ENCODE data around the gene IGSF21. TPM values are rescaled to one million over a fixed set of nuclear protein-coding genes. Genes with fewer than 3 reads are reported as not detected.

Gene IGSF21
- total and polyA plus RNA-seq, 2 experiments from 2014 or later, result not detected

DNA sequence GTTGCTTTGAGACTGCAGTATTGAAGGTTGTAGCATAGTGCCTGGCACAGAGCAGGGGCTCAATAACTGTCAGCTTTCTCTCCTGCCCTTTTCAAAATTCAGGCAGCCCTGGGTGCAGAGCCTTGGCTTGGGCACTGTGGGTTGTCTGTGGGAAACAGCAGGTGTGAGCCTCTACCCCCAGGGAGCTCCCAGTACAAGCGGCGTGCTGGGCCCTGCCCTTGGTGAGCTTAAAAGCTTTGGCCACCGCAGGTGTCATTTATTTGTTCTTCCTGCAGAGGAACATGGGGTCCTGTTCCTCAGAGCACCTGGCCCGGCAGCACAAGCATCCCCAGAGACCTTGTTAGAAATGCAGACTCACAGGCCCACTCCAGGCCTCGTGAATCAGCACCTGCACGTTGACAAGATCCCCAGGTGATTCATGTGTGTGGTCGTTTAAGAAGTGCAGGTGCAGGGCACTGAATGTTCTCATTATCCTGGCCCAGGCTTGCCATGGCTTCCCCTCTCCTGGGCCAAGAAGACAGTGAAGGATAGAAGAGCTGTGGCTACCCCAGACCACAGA, 29.9 kb upstream of the IGSF21 start:
- Histone ChIP-seq H2AFZ (no peak overlapping the region), H3K9me3 (ENCODE audit: low read depth) (no peaks in the 10 kb centered on the region), H3K9me2 (replicated peaks; ENCODE audit: insufficient read depth) (no peaks in the 10 kb centered on the region), H3K36me3 (replicated peaks; ENCODE audit: insufficient read depth, low read depth) (no peaks in the 10 kb centered on the region), H3K4me3 (no peak overlapping the region), H4K20me1 (ENCODE audit: insufficient read depth, poor library complexity, severe bottlenecking) (no peaks in the 10 kb centered on the region), H3K4me2 (no peak overlapping the region), H3K4me1 (ENCODE audit: insufficient read depth) (no peaks in the 10 kb centered on the region), H3K79me2 (no peaks in the 10 kb centered on the region), H3K27ac (no peak overlapping the region), H3K27me3 (no peaks in the 10 kb centered on the region)
- WGBS (ENCODE audit: low lambda C conversion rate, missing lambda C conversion rate), result 61% methylated on average over 7 of the region's 7 CpGs
- DNase-seq (ENCODE audit: low spot score), result no peak
- TF ChIP-seq, protein P1, sequence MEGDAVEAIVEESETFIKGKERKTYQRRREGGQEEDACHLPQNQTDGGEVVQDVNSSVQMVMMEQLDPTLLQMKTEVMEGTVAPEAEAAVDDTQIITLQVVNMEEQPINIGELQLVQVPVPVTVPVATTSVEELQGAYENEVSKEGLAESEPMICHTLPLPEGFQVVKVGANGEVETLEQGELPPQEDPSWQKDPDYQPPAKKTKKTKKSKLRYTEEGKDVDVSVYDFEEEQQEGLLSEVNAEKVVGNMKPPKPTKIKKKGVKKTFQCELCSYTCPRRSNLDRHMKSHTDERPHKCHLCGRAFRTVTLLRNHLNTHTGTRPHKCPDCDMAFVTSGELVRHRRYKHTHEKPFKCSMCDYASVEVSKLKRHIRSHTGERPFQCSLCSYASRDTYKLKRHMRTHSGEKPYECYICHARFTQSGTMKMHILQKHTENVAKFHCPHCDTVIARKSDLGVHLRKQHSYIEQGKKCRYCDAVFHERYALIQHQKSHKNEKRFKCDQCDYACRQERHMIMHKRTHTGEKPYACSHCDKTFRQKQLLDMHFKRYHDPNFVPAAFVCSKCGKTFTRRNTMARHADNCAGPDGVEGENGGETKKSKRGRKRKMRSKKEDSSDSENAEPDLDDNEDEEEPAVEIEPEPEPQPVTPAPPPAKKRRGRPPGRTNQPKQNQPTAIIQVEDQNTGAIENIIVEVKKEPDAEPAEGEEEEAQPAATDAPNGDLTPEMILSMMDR (IDR thresholded peaks at IDR 0.05; ENCODE audit: poor library complexity), result no peak
- TF ChIP-seq EZH2phosphoT487 (IDR thresholded peaks at IDR 0.05; ENCODE audit: low read depth, severe bottlenecking, unreplicated experiment) (no peak), EZH2 (IDR thresholded peaks at IDR 0.05; ENCODE audit: borderline replicate concordance) (no peak)

DNA sequence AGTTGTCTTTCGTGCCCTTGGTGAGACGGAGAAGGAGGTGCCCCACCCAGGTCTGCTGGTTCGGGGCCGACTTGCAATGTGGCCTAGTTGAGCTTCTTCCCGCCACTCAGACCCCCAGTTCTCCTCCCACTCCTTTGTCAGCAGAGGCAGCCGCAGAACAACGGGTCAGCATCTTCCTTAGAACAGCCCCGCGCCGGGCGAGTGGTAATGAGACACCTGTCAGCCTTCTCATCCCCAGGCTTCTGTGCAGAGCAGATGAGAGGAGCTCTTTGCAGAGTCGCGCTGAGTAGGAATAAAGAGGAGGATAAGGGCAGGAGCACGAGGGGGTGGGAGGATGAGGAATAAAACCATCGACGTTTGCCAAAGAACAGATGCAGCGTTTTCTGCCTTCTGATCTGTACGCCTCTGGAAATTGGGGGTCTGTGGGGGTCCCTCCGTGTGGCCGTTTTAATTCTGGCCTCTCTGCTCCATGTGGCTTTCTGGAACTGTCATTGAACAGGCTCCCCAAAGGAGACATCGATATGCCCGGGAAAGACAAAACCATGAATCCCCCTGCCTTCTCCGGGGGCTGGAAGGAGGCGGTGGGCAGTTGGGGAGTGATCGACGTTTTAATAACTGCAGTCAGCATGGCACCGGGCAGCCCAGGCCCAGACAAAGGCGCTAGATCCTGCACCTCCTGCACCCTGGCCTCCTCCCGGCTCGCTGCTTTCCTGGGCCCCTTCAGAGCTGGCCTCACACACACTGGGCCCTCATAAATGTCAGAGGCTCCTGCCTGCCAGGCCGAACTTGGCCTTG, 27.5 kb upstream of the IGSF21 start:
- no peak overlapping the region for H3K27ac ChIP-seq
- H2AFZ ChIP-seq, result no peak overlapping the region
- H3K9me3 ChIP-seq (ENCODE audit: low read depth), result no peaks in the 10 kb centered on the region
- TF ChIP-seq EZH2phosphoT487 (IDR thresholded peaks at IDR 0.05; ENCODE audit: low read depth, severe bottlenecking, unreplicated experiment), result no peak
- TF ChIP-seq EZH2 (IDR thresholded peaks at IDR 0.05; ENCODE audit: borderline replicate concordance), result no peak
- TF ChIP-seq, protein P1 (IDR thresholded peaks at IDR 0.05; ENCODE audit: poor library complexity), result no peak
- H3K9me2 ChIP-seq (replicated peaks; ENCODE audit: insufficient read depth), result no peaks in the 10 kb centered on the region
- H3K36me3 ChIP-seq (replicated peaks; ENCODE audit: insufficient read depth, low read depth), result no peaks in the 10 kb centered on the region
- H3K4me2 ChIP-seq, result no peak overlapping the region
- 84% methylated on average over 31 of the region's 31 CpGs for WGBS (ENCODE audit: low lambda C conversion rate, missing lambda C conversion rate)
- DNase-seq (ENCODE audit: low spot score), result no peak
- peaks cover 4% of the 10 kb centered on the region for H3K27me3 ChIP-seq
- H3K4me3 ChIP-seq, result no peak overlapping the region
- no peaks in the 10 kb centered on the region for H3K79me2 ChIP-seq
- no peaks in the 10 kb centered on the region for H3K4me1 ChIP-seq (ENCODE audit: insufficient read depth)
- H4K20me1 ChIP-seq (ENCODE audit: insufficient read depth, poor library complexity, severe bottlenecking), result no peaks in the 10 kb centered on the region

DNA sequence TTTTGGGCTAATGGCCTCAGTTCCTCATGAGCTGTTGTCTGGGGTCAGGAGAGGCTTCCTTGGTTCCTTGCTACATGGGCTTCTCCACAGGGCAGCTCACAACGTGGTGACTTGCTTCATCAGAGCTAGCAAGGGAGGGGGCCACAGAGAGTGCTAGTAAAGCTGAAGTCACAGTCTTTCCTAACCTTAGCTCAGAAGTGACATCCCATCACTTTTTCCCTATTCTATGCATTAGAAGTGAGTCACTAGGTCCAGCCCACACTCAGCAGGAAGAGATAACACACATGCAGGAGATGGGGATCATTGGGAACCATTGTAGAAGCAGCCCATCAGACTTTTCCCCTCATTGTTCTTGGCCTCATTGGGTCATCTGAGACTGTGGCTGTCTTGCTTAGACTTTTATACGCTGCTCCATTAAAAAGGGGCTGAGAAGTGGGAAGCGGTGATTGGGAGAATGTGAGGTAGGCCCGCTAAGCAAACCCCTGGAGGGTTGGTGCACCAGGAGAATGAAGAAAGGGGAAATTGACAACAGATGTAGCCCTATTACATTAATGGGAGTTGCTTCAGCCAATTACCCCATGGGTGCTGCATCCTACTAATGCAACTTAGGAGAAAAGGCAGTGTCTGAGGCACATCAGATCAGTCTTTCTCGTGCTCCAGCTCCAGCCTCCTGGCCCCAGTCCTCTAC, 22.1 kb upstream of the IGSF21 start:
- Histone ChIP-seq H3K4me3 (no peak overlapping the region), H3K36me3 (replicated peaks; ENCODE audit: insufficient read depth, low read depth) (no peaks in the 10 kb centered on the region), H3K9me3 (ENCODE audit: low read depth) (no peaks in the 10 kb centered on the region), H2AFZ (no peak overlapping the region), H3K4me2 (no peak overlapping the region), H3K9me2 (replicated peaks; ENCODE audit: insufficient read depth) (no peaks in the 10 kb centered on the region), H3K4me1 (ENCODE audit: insufficient read depth) (no peaks in the 10 kb centered on the region), H3K27ac (no peak overlapping the region), H4K20me1 (ENCODE audit: insufficient read depth, poor library complexity, severe bottlenecking) (no peaks in the 10 kb centered on the region), H3K79me2 (no peaks in the 10 kb centered on the region), H3K27me3 (peaks cover 8% of the 10 kb centered on the region)
- WGBS (ENCODE audit: low lambda C conversion rate, missing lambda C conversion rate), result 60% methylated on average over 5 of the region's 5 CpGs
- TF ChIP-seq EZH2phosphoT487 (IDR thresholded peaks at IDR 0.05; ENCODE audit: low read depth, severe bottlenecking, unreplicated experiment) (no peak), EZH2 (IDR thresholded peaks at IDR 0.05; ENCODE audit: borderline replicate concordance) (no peak)
- TF ChIP-seq, protein P1 (IDR thresholded peaks at IDR 0.05; ENCODE audit: poor library complexity), result no peak
- no peak for DNase-seq (ENCODE audit: low spot score)
